K562 (cell line): ENCODE measurements around the gene ABCA7. TPM values are rescaled to one million over a fixed set of nuclear protein-coding genes. Genes with fewer than 3 reads are reported as not detected.

Source experiments
- ATAC-seq: fragments of 200-7000 bp; cut with Tn5 transposase; 3 replicates; pipeline ENCODE4 v1.9.1; 2020; ENCODE audit warnings: moderate library complexity
- BruUV-seq: library from RNA; stranded (reverse); fragments of 400-500 nt; replicated peaks from 2 replicates; lab custom pipeline; 2021; lab: Mats Ljungman, UMichigan
- CTCF ChIA-PET: fragments of 300-600 bp; formaldehyde crosslinking; extraction: SDS; loops from one replicate; lab custom pipeline; 2021; ENCODE audit warnings: low intra/inter-chr PET ratio; lab: Yijun Ruan, JAX
- POLR2A ChIA-PET: fragments of 300-600, 350-650 bp; sonication (Branson Sonifier 250); formaldehyde crosslinking; extraction: SDS; loops from one replicate; lab custom pipeline; 2021; ENCODE audit warnings: antibody characterized with exemption, inconsistent platforms; lab: Yijun Ruan, JAX
- DNase-seq, 4 experiments: peaks; one replicate each; pipeline versions ENCODE4 v3.0.0 to v3.0.0-alpha.2; 2011 to 2018; ENCODE audit warnings: low spot score in 3 of 4, mixed read lengths in 3 of 4; ENCODE audit errors: extremely low read depth in 1 of 4
- FAIRE-seq: peaks from 2 replicates; lab custom pipeline; 2011; peaks lifted over from hg19 to GRCh38; lab: Jason Lieb, UNC
- H2AFZ ChIP-seq: 2 replicates; pipeline ENCODE4 v1.6.0; 2011; ENCODE audit warnings: low read depth, low read length, control low read depth, inconsistent platforms
- H3K27ac ChIP-seq: fragments of 200-600 bp; 3 replicates; pipeline ENCODE4 v1.8.0; 2011; ENCODE audit warnings: low read depth, mild to moderate bottlenecking, control low read depth, inconsistent platforms, low read length, moderate library complexity, mixed read lengths; ENCODE audit errors: extremely low read depth
- H3K27me3 ChIP-seq, 2 experiments: fragments of 300-600 bp in 1 of 2; 2 replicates in 1 of 2; 3 replicates in 1 of 2; pipeline versions ENCODE4 v1.6.0 to v1.8.0; 2011; ENCODE audit warnings: inconsistent platforms in 2 of 2, low read length in 2 of 2, mild to moderate bottlenecking in 1 of 2, mixed read lengths in 1 of 2, moderate library complexity in 1 of 2; ENCODE audit not compliant: control insufficient read depth in 2 of 2, insufficient read depth in 2 of 2
- H3K36me3 ChIP-seq: fragments of 300-600 bp; 3 replicates; pipeline ENCODE4 v1.8.0; 2011; ENCODE audit warnings: mild to moderate bottlenecking, low read length, inconsistent platforms; ENCODE audit not compliant: control insufficient read depth, insufficient read depth
- H3K4me1 ChIP-seq, 2 experiments: fragments of 200-600 bp in 1 of 2; replicated peaks in 1 of 2; 2 replicates in 1 of 2; 3 replicates in 1 of 2; pipeline versions ENCODE4 v1.5.1 to v1.8.0; 2011; ENCODE audit warnings: inconsistent platforms in 2 of 2, low read length in 2 of 2, mild to moderate bottlenecking in 1 of 2, mixed read lengths in 1 of 2, moderate library complexity in 1 of 2; ENCODE audit not compliant: control insufficient read depth in 2 of 2, insufficient read depth in 2 of 2
- H3K4me2 ChIP-seq: 2 replicates; pipeline ENCODE4 v1.6.1; 2011; ENCODE audit warnings: low read length, control low read depth, inconsistent platforms, mixed read lengths; ENCODE audit not compliant: insufficient read depth
- H3K4me3 ChIP-seq: fragments of 200-600 bp; sonication (generic), shearing (Covaris generic); 2 replicates; pipeline ENCODE4 v1.5.1; 2016; ENCODE audit warnings: control low read depth, inconsistent platforms
- H3K79me2 ChIP-seq: fragments of 200-600 bp; 3 replicates; pipeline ENCODE4 v1.8.0; 2011; ENCODE audit warnings: low read length, inconsistent platforms; ENCODE audit not compliant: control insufficient read depth, insufficient read depth
- H3K9ac ChIP-seq, 2 experiments: 2 replicates each; pipeline versions ENCODE4 v1.6.0 to v1.6.1; 2011; ENCODE audit warnings: low read depth in 2 of 2, low read length in 2 of 2, control low read depth in 1 of 2, inconsistent platforms in 1 of 2, mild to moderate bottlenecking in 1 of 2, mixed read lengths in 1 of 2; ENCODE audit not compliant: insufficient read depth in 1 of 2
- H3K9me1 ChIP-seq: one replicate; pipeline ENCODE4 v1.6.0; 2011; ENCODE audit warnings: inconsistent platforms, mild to moderate bottlenecking, low read length, moderate library complexity; ENCODE audit not compliant: control insufficient read depth, insufficient read depth
- H3K9me3 ChIP-seq: replicated peaks from 2 replicates; pipeline ENCODE4 v1.5.1; 2011; ENCODE audit warnings: low read depth, low read length, inconsistent platforms; ENCODE audit not compliant: control insufficient read depth, insufficient read depth
- H4K20me1 ChIP-seq: replicated peaks from 2 replicates; pipeline ENCODE4 v1.6.1; 2011; ENCODE audit warnings: low read length, inconsistent platforms, mixed read lengths; ENCODE audit not compliant: control insufficient read depth, insufficient read depth
- BMI1 ChIP-seq: fragments of 150-350 bp; IDR thresholded peaks from 2 replicates; pipeline ENCODE4 v1.6.1; 2014; ENCODE audit warnings: low read length
- BRF2 ChIP-seq: IDR thresholded peaks from 3 replicates; pipeline ENCODE4 v1.6.1; 2011; ENCODE audit warnings: borderline replicate concordance, mild to moderate bottlenecking; ENCODE audit not compliant: insufficient read length, insufficient read depth
- E2F6 ChIP-seq, 2 experiments: IDR thresholded peaks; 2 replicates each; pipeline ENCODE4 v1.6.1; 2011; ENCODE audit warnings: borderline replicate concordance in 1 of 2, control low read depth in 1 of 2, low read depth in 1 of 2, low read length in 1 of 2, mild to moderate bottlenecking in 1 of 2, mixed read lengths in 1 of 2, moderate library complexity in 1 of 2; ENCODE audit not compliant: insufficient read depth in 1 of 2, insufficient read length in 1 of 2, poor library complexity in 1 of 2, severe bottlenecking in 1 of 2; ENCODE audit errors: extremely low read depth in 1 of 2
- HDAC1 ChIP-seq, 2 experiments: fragments of 450-650 bp; IDR thresholded peaks; 2 replicates each; pipeline ENCODE4 v1.6.1; 2016 to 2017; ENCODE audit warnings: inconsistent platforms in 1 of 2, mild to moderate bottlenecking in 1 of 2, moderate library complexity in 1 of 2
- HDAC3 ChIP-seq: fragments of 450-650 bp; IDR thresholded peaks from 2 replicates; pipeline ENCODE4 v1.6.1; 2018; ENCODE audit warnings: borderline replicate concordance, mild to moderate bottlenecking, moderate library complexity; ENCODE audit not compliant: partially characterized antibody
- HMG20A ChIP-seq: fragments of 450-650 bp; formaldehyde crosslinking; conservative IDR thresholded peaks from 2 replicates; pipeline ENCODE4 v1.4.0; 2020; ENCODE audit warnings: mild to moderate bottlenecking, mixed read lengths
- MEIS2 ChIP-seq: fragments of 450-650 bp; IDR thresholded peaks from 2 replicates; pipeline ENCODE4 v1.6.1; 2014; ENCODE audit warnings: mild to moderate bottlenecking; ENCODE audit not compliant: partially characterized antibody
- NFYB ChIP-seq: IDR thresholded peaks from 2 replicates; pipeline ENCODE4 v1.6.1; 2011; ENCODE audit warnings: mild to moderate bottlenecking, moderate library complexity; ENCODE audit not compliant: insufficient read length; ENCODE audit errors: extremely low read depth
- PHF20 ChIP-seq: fragments of 450-650 bp; IDR thresholded peaks from 2 replicates; pipeline ENCODE4 v1.6.1; 2018; ENCODE audit not compliant: partially characterized antibody
- SMARCA5 ChIP-seq: fragments of 450-650 bp; IDR thresholded peaks from 2 replicates; pipeline ENCODE4 v1.6.1; 2016
- TEAD2 ChIP-seq: fragments of 450-650 bp; IDR thresholded peaks from 2 replicates; pipeline ENCODE4 v1.6.1; 2016; ENCODE audit warnings: missing genetic modification characterization, control low read depth, missing compliant biosample characterization
- U2AF2 ChIP-seq: fragments of 200-400 bp; formaldehyde crosslinking; optimal IDR thresholded peaks from 2 replicates; pipeline ENCODE3; 2017; ENCODE audit warnings: low read depth, mild to moderate bottlenecking, low read length
- USF1 ChIP-seq: sonication (generic); formaldehyde crosslinking; IDR thresholded peaks from 2 replicates; pipeline ENCODE4 v1.9.0; 2022; ENCODE audit warnings: mild to moderate bottlenecking, missing genetic modification reagents
- ZNF165 ChIP-seq: fragments of 250-450 bp; sonication (Bioruptor Pico); IDR thresholded peaks from 2 replicates; pipeline ENCODE4 v1.4.0; 2020; ENCODE audit warnings: borderline replicate concordance
- ZNF174 ChIP-seq: fragments of 250-450 bp; sonication (Bioruptor Pico); IDR thresholded peaks from 2 replicates; pipeline ENCODE4 v1.4.0; 2020; ENCODE audit warnings: mild to moderate bottlenecking
- WGBS: fragments of 100-300 bp; shearing (Covaris generic); methylation state at CpG from one replicate; pipeline ENCODE4 v1.1.6; 2016; ENCODE audit warnings: low coverage, mixed read lengths; ENCODE audit not compliant: insufficient coverage; ENCODE audit errors: missing lambda C conversion rate; 5-methylcytosine and 5-hydroxymethylcytosine counted together
- in situ Hi-C: fragments of 300-500 bp; cut with MboI; formaldehyde crosslinking; loops from 4 replicates; pipeline ENCODE4 v1.15.0; 2018; ENCODE audit warnings: inconsistent platforms, mixed read lengths
- intact Hi-C: fragments of 100-400 bp; cut with micrococcal nuclease; formaldehyde crosslinking; loops from 2 replicates; pipeline ENCODE4 v1.14.2; 2022
- polyA plus RNA-seq, 8 experiments: library from polyadenylated mRNA; depleted of rRNA in 4 of 8; stranded (reverse) in 5 of 8; unstranded in 3 of 8; fragments of >200 nt; fragmentation: Nextera tagmentation in 2 of 8; fragmentation: Illumina TruSeq in 1 of 8; extraction: Ambion mirVana in 2 of 8; extraction: Trizol in 1 of 8; gene quantifications; 2 replicates each; pipeline versions ENCODE4 v1.2.1 to v1.2.3, GENCODE V29; 2011 to 2014; ENCODE audit warnings: inconsistent platforms in 1 of 8, missing spikeins in 1 of 8
- total RNA-seq, 7 experiments: library from RNA; depleted of rRNA in 6 of 7; stranded (reverse); fragments of >200 nt in 6 of 7; fragmentation: Illumina TruSeq in 2 of 7; extraction: Trizol in 2 of 7; gene quantifications; 2 replicates each; pipeline versions ENCODE4 v1.2.1 to v1.2.3, GENCODE V29; 2011 to 2021; ENCODE audit warnings: low replicate concordance in 1 of 7

Gene ABCA7
- total and polyA plus RNA-seq, 9 of the 15 experiments (the other 6 are each of a cell fraction or from before 2014, with no cell fraction given), result 2.3 to 96.1 (median 31.2) TPM

GRCh38 chr19:1072371-1073015 lies 32.6 kb downstream of the ABCA7 start (continued):
- TF ChIP-seq NFYB (no peak), SMARCA5 (peak; percentile 86; the same call in 1 of the 2 replicates), TEAD2 (tag) (no peak), PHF20 (peak; percentile 49), HDAC1 (IDR thresholded peaks at IDR 0.05) (peak in 1 of 2 experiments; percentile 17; a peak in 1 of 4 replicates), HMG20A (CRISPR knock-in tag) (no peak)

- peaks cover 32 to 72% of the 10 kb centered on the region in 2 experiments for H3K4me1 ChIP-seq
- TF ChIP-seq MEIS2, result peak; percentile 2
- TF ChIP-seq U2AF2, result no peak
- TF ChIP-seq USF1 (CRISPR knock-in tag), result peak; percentile 69
- no peak for TF ChIP-seq ZNF165 (CRISPR knock-in tag)
- TF ChIP-seq ZNF174, result no peak
- TF ChIP-seq HDAC3, result no peak
- peak in 1 of 2 experiments; percentile 50 for TF ChIP-seq E2F6 (IDR thresholded peaks at IDR 0.05; ENCODE audit: borderline replicate concordance in 1 of 2, extremely low read depth in 1 of 2, insufficient read depth in 1 of 2, insufficient read length in 1 of 2, low read depth in 1 of 2, low read length in 1 of 2, poor library complexity in 1 of 2, severe bottlenecking in 1 of 2)
- TF ChIP-seq BRF2, result no peak
- TF ChIP-seq BMI1, result no peak
Observed at GRCh38 chr19:1073063-1073955, 33.4 kb downstream of the ABCA7 start.

More at GRCh38 chr19:1073063-1073955, 33.4 kb downstream of the ABCA7 start:
- peak overlapping the region in 1 of 2 experiments; percentile 89; a peak in 2 of 4 replicates for H3K9ac ChIP-seq
- BruUV-seq, result no TSS peak
- peak; percentile 53 for ATAC-seq
- ChIA-PET POLR2A (interaction anchor here (0.7 to 0.8 kb wide), 3 partner anchors 8 to 202 kb away, joined by 3 to 4 read pairs (median 4); partner anchors contain the start of gene FAM174C), CTCF (no interaction called here)
- FAIRE-seq, result peak; percentile 86
- peak overlapping the region; percentile 34; the same call in 1 of the 2 replicates for H3K4me2 ChIP-seq
- in situ Hi-C loops (no loop called here), intact Hi-C loops (no loop called here)
- H2AFZ ChIP-seq, result no peak overlapping the region
- H3K27me3 ChIP-seq, result no peaks in the 10 kb centered on the region
- H4K20me1 ChIP-seq, result 0 out of 2 replicates have a peak, but pooled peaks cover 3% of the 10 kb centered on the region
- H3K36me3 ChIP-seq, result no peaks in the 10 kb centered on the region
- H3K27ac ChIP-seq, result peak overlapping the region; percentile 5; the same call in 1 of the 3 replicates
- WGBS, result 28% methylated on average over 26 of the region's 30 CpGs
- no peaks in the 10 kb centered on the region for H3K9me1 ChIP-seq
- no peak overlapping the region for H3K4me3 ChIP-seq
- H3K9me3 ChIP-seq, result no peaks in the 10 kb centered on the region
- peak; percentile 58 to 85 (median 64) for DNase-seq
- H3K79me2 ChIP-seq, result no peaks in the 10 kb centered on the region
